T-helper 1 cell treated with Interleukin-12 subunit alpha and Interleukin-12 subunit beta and Interleukin-4 antibody, amounts not matched to agents 30 μg/mL and 1 μg/mL, for 36 hours (primary cell): ENCODE results near the gene SGCD.

Experiments used
- H3K27ac Mint-ChIP-seq: one replicate; pipeline ENCODE4 v1.8.0; 2021; ENCODE audit warnings: mild to moderate bottlenecking, mixed read lengths
- H3K27me3 Mint-ChIP-seq: one replicate; pipeline ENCODE4 v1.8.0; 2021; ENCODE audit warnings: low read depth, mixed read lengths
- H3K36me3 Mint-ChIP-seq: one replicate; pipeline ENCODE4 v1.8.0; 2021; ENCODE audit warnings: low read depth, mixed read lengths
- H3K4me1 Mint-ChIP-seq: one replicate; pipeline ENCODE4 v1.8.0; 2021; ENCODE audit warnings: low read depth, mixed read lengths
- H3K4me3 Mint-ChIP-seq: one replicate; pipeline ENCODE4 v1.8.0; 2021; ENCODE audit warnings: mild to moderate bottlenecking, moderate library complexity, mixed read lengths
- H3K9me3 Mint-ChIP-seq: one replicate; pipeline ENCODE4 v1.8.0; 2021; ENCODE audit warnings: mixed read lengths

Gene SGCD

GRCh38 chr5:156402387-156402921 is 75.5 kb downstream of the SGCD start:
- peaks cover 3% of the 10 kb centered on the region for H3K36me3 Mint-ChIP-seq
- H3K4me3 Mint-ChIP-seq = peak overlapping the region; percentile 48
- H3K27ac Mint-ChIP-seq = peak overlapping the region; percentile 69
- H3K4me1 Mint-ChIP-seq = peaks cover 14% of the 10 kb centered on the region
- H3K27me3 Mint-ChIP-seq = peaks cover 5% of the 10 kb centered on the region
- peaks cover 3% of the 10 kb centered on the region for H3K9me3 Mint-ChIP-seq

GRCh38 chr5:156405988-156406387 is 79.0 kb downstream of the SGCD start:
- Mint-ChIP-seq H3K4me1 (peaks cover 17% of the 10 kb centered on the region), H3K9me3 (peaks cover 9% of the 10 kb centered on the region), H3K36me3 (peaks cover 3% of the 10 kb centered on the region), H3K27ac (no peak overlapping the region), H3K4me3 (no peak overlapping the region), H3K27me3 (peaks cover 19% of the 10 kb centered on the region)

GRCh38 chr5:156407251-156407650 is 80.3 kb downstream of the SGCD start:
- peaks cover 9% of the 10 kb centered on the region for H3K9me3 Mint-ChIP-seq
- H3K27me3 Mint-ChIP-seq = peaks cover 22% of the 10 kb centered on the region
- no peak overlapping the region for H3K4me3 Mint-ChIP-seq
- peaks cover 3% of the 10 kb centered on the region for H3K36me3 Mint-ChIP-seq
- no peak overlapping the region for H3K27ac Mint-ChIP-seq
- peaks cover 12% of the 10 kb centered on the region for H3K4me1 Mint-ChIP-seq

- H3K27ac Mint-ChIP-seq = no peak overlapping the region
- peaks cover 5% of the 10 kb centered on the region for H3K4me1 Mint-ChIP-seq
- H3K4me3 Mint-ChIP-seq = no peak overlapping the region
- peaks cover 22% of the 10 kb centered on the region for H3K27me3 Mint-ChIP-seq
- H3K36me3 Mint-ChIP-seq = peaks cover 3% of the 10 kb centered on the region
- peaks cover 9% of the 10 kb centered on the region for H3K9me3 Mint-ChIP-seq
These were observed 82.9 kb downstream of the SGCD start for GRCh38 chr5:156409834-156410233.

- Mint-ChIP-seq H3K4me1 (peaks cover 5% of the 10 kb centered on the region), H3K4me3 (no peak overlapping the region), H3K27ac (no peak overlapping the region), H3K9me3 (peaks cover 9% of the 10 kb centered on the region), H3K36me3 (peaks cover 2% of the 10 kb centered on the region), H3K27me3 (peaks cover 20% of the 10 kb centered on the region)
These were observed 84.2 kb downstream of the SGCD start for GRCh38 chr5:156411185-156411613.

GRCh38 chr5:156411957-156412356 is 85.0 kb downstream of the SGCD start:
- H3K27ac Mint-ChIP-seq = no peak overlapping the region
- peaks cover 21% of the 10 kb centered on the region for H3K27me3 Mint-ChIP-seq
- no peak overlapping the region for H3K4me3 Mint-ChIP-seq
- peaks cover 9% of the 10 kb centered on the region for H3K9me3 Mint-ChIP-seq
- peaks cover 5% of the 10 kb centered on the region for H3K4me1 Mint-ChIP-seq
- H3K36me3 Mint-ChIP-seq = no peaks in the 10 kb centered on the region

GRCh38 chr5:156414391-156414790 is 87.4 kb downstream of the SGCD start:
- Mint-ChIP-seq H3K9me3 (no peaks in the 10 kb centered on the region), H3K4me3 (no peak overlapping the region), H3K27me3 (peaks cover 21% of the 10 kb centered on the region), H3K36me3 (no peaks in the 10 kb centered on the region), H3K4me1 (peaks cover 5% of the 10 kb centered on the region), H3K27ac (no peak overlapping the region)

- Mint-ChIP-seq H3K4me1 (no peaks in the 10 kb centered on the region), H3K27me3 (peaks cover 19% of the 10 kb centered on the region), H3K27ac (no peak overlapping the region), H3K4me3 (no peak overlapping the region), H3K36me3 (no peaks in the 10 kb centered on the region), H3K9me3 (no peaks in the 10 kb centered on the region)
These were observed 92.7 kb downstream of the SGCD start for GRCh38 chr5:156419661-156420060.

GRCh38 chr5:156420665-156421064 is 93.7 kb downstream of the SGCD start:
- Mint-ChIP-seq H3K4me1 (no peaks in the 10 kb centered on the region), H3K36me3 (no peaks in the 10 kb centered on the region), H3K9me3 (no peaks in the 10 kb centered on the region), H3K27me3 (peaks cover 27% of the 10 kb centered on the region), H3K4me3 (no peak overlapping the region), H3K27ac (no peak overlapping the region)

GRCh38 chr5:156421798-156422197 is 94.8 kb downstream of the SGCD start:
- H3K36me3 Mint-ChIP-seq = no peaks in the 10 kb centered on the region

GRCh38 chr5:156423597-156423996 is 96.6 kb downstream of the SGCD start:
- Mint-ChIP-seq H3K27me3 (peaks cover 44% of the 10 kb centered on the region), H3K4me1 (no peaks in the 10 kb centered on the region), H3K27ac (no peak overlapping the region), H3K9me3 (no peaks in the 10 kb centered on the region), H3K36me3 (no peaks in the 10 kb centered on the region), H3K4me3 (no peak overlapping the region)

More at GRCh38 chr5:156421798-156422197, 94.8 kb downstream of the SGCD start:
- H3K9me3 Mint-ChIP-seq = no peaks in the 10 kb centered on the region
- H3K4me3 Mint-ChIP-seq = no peak overlapping the region
- peaks cover 30% of the 10 kb centered on the region for H3K27me3 Mint-ChIP-seq
- no peak overlapping the region for H3K27ac Mint-ChIP-seq
- no peaks in the 10 kb centered on the region for H3K4me1 Mint-ChIP-seq

GRCh38 chr5:156427315-156427714 is 100.4 kb downstream of the SGCD start:
- no peak overlapping the region for H3K4me3 Mint-ChIP-seq
- peaks cover 6% of the 10 kb centered on the region for H3K4me1 Mint-ChIP-seq
- H3K36me3 Mint-ChIP-seq = no peaks in the 10 kb centered on the region
- H3K27me3 Mint-ChIP-seq = peaks cover 45% of the 10 kb centered on the region
- H3K27ac Mint-ChIP-seq = no peak overlapping the region
- no peaks in the 10 kb centered on the region for H3K9me3 Mint-ChIP-seq

- no peaks in the 10 kb centered on the region for H3K36me3 Mint-ChIP-seq
- H3K4me1 Mint-ChIP-seq = peaks cover 8% of the 10 kb centered on the region
- no peak overlapping the region for H3K4me3 Mint-ChIP-seq
- no peaks in the 10 kb centered on the region for H3K9me3 Mint-ChIP-seq
- H3K27ac Mint-ChIP-seq = no peak overlapping the region
- H3K27me3 Mint-ChIP-seq = peaks cover 31% of the 10 kb centered on the region
These were observed 105.2 kb downstream of the SGCD start for GRCh38 chr5:156431956-156432829.

GRCh38 chr5:156432830-156433105 is 105.8 kb downstream of the SGCD start:
- Mint-ChIP-seq H3K4me3 (no peak overlapping the region), H3K27me3 (peaks cover 34% of the 10 kb centered on the region), H3K27ac (no peak overlapping the region), H3K9me3 (no peaks in the 10 kb centered on the region), H3K36me3 (no peaks in the 10 kb centered on the region), H3K4me1 (peaks cover 8% of the 10 kb centered on the region)

GRCh38 chr5:156434471-156434870 is 107.5 kb downstream of the SGCD start:
- no peaks in the 10 kb centered on the region for H3K9me3 Mint-ChIP-seq
- peaks cover 3% of the 10 kb centered on the region for H3K4me1 Mint-ChIP-seq
- H3K36me3 Mint-ChIP-seq = no peaks in the 10 kb centered on the region
- no peak overlapping the region for H3K27ac Mint-ChIP-seq
- peaks cover 30% of the 10 kb centered on the region for H3K27me3 Mint-ChIP-seq
- no peak overlapping the region for H3K4me3 Mint-ChIP-seq
